K562 (cell line): ENCODE measurements around the gene LRRC74B. TPM values are rescaled to one million over a fixed set of nuclear protein-coding genes. Genes with fewer than 3 reads are reported as not detected.

Source experiments
- CBX5 ChIP-seq: IDR thresholded peaks from 2 replicates; pipeline ENCODE4 v1.6.1; 2014; ENCODE audit warnings: low read depth, borderline replicate concordance
- CTBP1 ChIP-seq: fragments of 450-650 bp; IDR thresholded peaks from 2 replicates; pipeline ENCODE4 v1.6.1; 2016; ENCODE audit warnings: borderline replicate concordance
- FIP1L1 ChIP-seq: fragments of 200-400 bp; formaldehyde crosslinking; IDR thresholded peaks from 2 replicates; pipeline ENCODE4 v1.6.1; 2018; ENCODE audit warnings: mild to moderate bottlenecking, low read depth, low read length; ENCODE audit not compliant: poor library complexity, severe bottlenecking
- HDAC8 ChIP-seq: fragments of 450-650 bp; IDR thresholded peaks from 2 replicates; pipeline ENCODE4 v1.6.1; 2016; ENCODE audit warnings: mild to moderate bottlenecking, missing genetic modification characterization, moderate library complexity, missing compliant biosample characterization
- ILF3 ChIP-seq: fragments of 450-650 bp; IDR thresholded peaks from 2 replicates; pipeline ENCODE4 v1.6.1; 2018; ENCODE audit warnings: antibody characterized with exemption, mild to moderate bottlenecking, moderate library complexity, borderline replicate concordance
- KHSRP ChIP-seq: fragments of 450-650 bp; IDR thresholded peaks from 2 replicates; pipeline ENCODE4 v1.6.1; 2017
- KLF1 ChIP-seq: fragments of 450-650 bp; IDR thresholded peaks from 2 replicates; pipeline ENCODE4 v1.6.1; 2016; ENCODE audit warnings: missing genetic modification characterization, missing compliant biosample characterization
- NR3C1 ChIP-seq: sonication (generic); formaldehyde crosslinking; IDR thresholded peaks from 2 replicates; pipeline ENCODE4 v1.8.1; 2022; ENCODE audit warnings: missing genetic modification reagents
- SAFB2 ChIP-seq: fragments of 200-400 bp; formaldehyde crosslinking; IDR thresholded peaks from 2 replicates; pipeline ENCODE4 v1.6.1; 2018; ENCODE audit warnings: borderline replicate concordance, low read length, low read depth, moderate library complexity; ENCODE audit not compliant: severe bottlenecking
- ZKSCAN3 ChIP-seq: fragments of 250-450 bp; sonication (Bioruptor Pico); IDR thresholded peaks from 2 replicates; pipeline ENCODE4 v1.4.0; 2020
- ZNF224 ChIP-seq: sonication (generic); formaldehyde crosslinking; IDR thresholded peaks from 2 replicates; pipeline ENCODE4 v1.8.0; 2022; ENCODE audit warnings: mild to moderate bottlenecking, missing genetic modification reagents
- ZNF609 ChIP-seq: sonication (generic); formaldehyde crosslinking; IDR thresholded peaks from 2 replicates; pipeline ENCODE4 v1.8.1; 2023; ENCODE audit warnings: missing genetic modification reagents, mild to moderate bottlenecking, borderline replicate concordance
- polyA plus RNA-seq, 8 experiments: library from polyadenylated mRNA; depleted of rRNA in 4 of 8; stranded (reverse) in 5 of 8; unstranded in 3 of 8; fragments of >200 nt; fragmentation: Nextera tagmentation in 2 of 8; fragmentation: Illumina TruSeq in 1 of 8; extraction: Ambion mirVana in 2 of 8; extraction: Trizol in 1 of 8; gene quantifications; 2 replicates each; pipeline versions ENCODE4 v1.2.1 to v1.2.3, GENCODE V29; 2011 to 2014; ENCODE audit warnings: inconsistent platforms in 1 of 8, missing spikeins in 1 of 8
- total RNA-seq, 7 experiments: library from RNA; depleted of rRNA in 6 of 7; stranded (reverse); fragments of >200 nt in 6 of 7; fragmentation: Illumina TruSeq in 2 of 7; extraction: Trizol in 2 of 7; gene quantifications; 2 replicates each; pipeline versions ENCODE4 v1.2.1 to v1.2.3, GENCODE V29; 2011 to 2021; ENCODE audit warnings: low replicate concordance in 1 of 7

LRRC74B gene
- total and polyA plus RNA-seq, 9 of the 15 experiments (the other 6 are each of a cell fraction or from before 2014, with no cell fraction given) = not detected

GRCh38 chr22:21102659-21103267, 57.0 kb downstream of the LRRC74B start (continued):
- TF ChIP-seq FIP1L1 (no peak), KHSRP (no peak), ZNF609 (peak; percentile 80; the same call in 1 of the 2 replicates), ILF3 (no peak), SAFB2 (no peak), CBX5 (no peak), ZKSCAN3 (CRISPR knock-in tag) (no peak), ZNF224 (CRISPR knock-in tag) (peak; percentile 85; the same call in 1 of the 2 replicates), KLF1 (tag) (no peak), NR3C1 (CRISPR knock-in tag) (no peak), CTBP1 (no peak), HDAC8 (peak; percentile 44; the same call in 1 of the 2 replicates)
